ENCODE data around the gene PSTPIP2. TPM values are rescaled to one million over a fixed set of nuclear protein-coding genes. Genes with fewer than 3 reads are reported as not detected.
A peak's percentile ranks its signal among the peaks of the same experiment; 100 is the strongest.

Gene PSTPIP2
- total and polyA plus RNA-seq, 2 of the 13 experiments (the other 11 are each of a cell fraction or from before 2014, with no cell fraction given): 0.25 to 0.27 TPM

GRCh38 chr18:46073474-46074331, 1.6 kb upstream of the PSTPIP2 start (continued):
- TF ChIP-seq CBX1 (IDR thresholded peaks at IDR 0.05; ENCODE audit: low read depth) (no peak), TFDP1 (CRISPR knock-in tag; IDR thresholded peaks at IDR 0.05; ENCODE audit: borderline replicate concordance) (no peak), ZBTB2 (CRISPR knock-in tag; IDR thresholded peaks at IDR 0.05; ENCODE audit: low read depth) (no peak), MTERF4 (CRISPR knock-in tag; IDR thresholded peaks at IDR 0.05) (no peak), ZNF788 (CRISPR knock-in tag; IDR thresholded peaks at IDR 0.05; ENCODE audit: borderline replicate concordance) (no peak), SMC3 (IDR thresholded peaks at IDR 0.05; ENCODE audit: low read length) (peak; percentile 73), ARID5B (CRISPR knock-in tag; IDR thresholded peaks at IDR 0.05) (0 out of 2 replicates have a peak, but pooled peaks have one; percentile 19), TBX2 (CRISPR knock-in tag; IDR thresholded peaks at IDR 0.05; ENCODE audit: borderline replicate concordance) (no peak)
- TF ChIP-seq, protein P1, sequence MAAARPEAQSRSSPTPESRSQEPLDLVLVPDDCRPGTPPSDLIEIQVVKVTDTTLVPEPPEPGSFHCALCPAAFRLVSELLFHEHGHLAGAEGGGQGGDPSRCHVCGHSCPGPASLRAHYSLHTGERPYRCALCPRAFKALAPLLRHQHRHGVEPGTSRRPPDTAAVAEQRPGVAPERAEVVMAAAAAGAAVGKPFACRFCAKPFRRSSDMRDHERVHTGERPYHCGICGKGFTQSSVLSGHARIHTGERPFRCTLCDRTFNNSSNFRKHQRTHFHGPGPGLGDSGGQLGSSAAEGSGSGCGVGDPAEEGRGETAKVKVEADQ (CRISPR knock-in tag; IDR thresholded peaks at IDR 0.05; ENCODE audit: borderline replicate concordance): no peak

All from HepG2 (cell line).